ENCODE results near the gene CFAP92. TPM values are rescaled to one million over a fixed set of nuclear protein-coding genes. Genes with fewer than 3 reads are reported as not detected.

CFAP92 gene
- total RNA-seq, 1 experiment from 2014 or later: 0.16 TPM

DNA sequence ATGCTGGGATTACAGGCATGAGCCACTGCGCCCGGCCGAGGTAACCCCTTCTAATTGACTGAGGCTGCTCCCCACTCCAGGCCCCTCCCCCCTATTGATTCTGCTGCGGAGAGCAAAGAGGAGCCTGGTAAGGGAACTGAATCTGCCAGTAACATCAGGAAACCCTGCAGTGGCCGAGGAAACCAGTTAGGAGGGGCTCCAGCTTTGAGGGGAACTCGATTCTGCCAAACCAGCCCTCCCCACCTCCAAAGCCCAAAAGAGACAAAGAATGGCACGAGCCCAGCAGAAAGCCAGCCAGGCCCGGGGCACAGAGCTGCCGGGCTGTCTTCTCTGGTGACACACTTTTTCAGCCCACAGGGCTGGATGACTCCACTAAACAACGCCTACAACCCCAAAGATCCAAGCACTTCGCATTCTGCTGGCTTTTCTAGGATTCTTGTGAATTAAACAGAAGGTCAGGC, 129.5 kb downstream of the CFAP92 start:
- CTCF ChIA-PET: no interaction called here
- Mint-ChIP-seq H3K27me3 (ENCODE audit: insufficient read depth, unreplicated experiment) (no peaks in the 10 kb centered on the region), H3K9me3 (ENCODE audit: unreplicated experiment) (no peaks in the 10 kb centered on the region), H3K4me3 (ENCODE audit: unreplicated experiment) (no peak overlapping the region), H3K36me3 (ENCODE audit: insufficient read depth, unreplicated experiment) (no peaks in the 10 kb centered on the region), H3K4me1 (ENCODE audit: insufficient read depth, unreplicated experiment) (peaks cover 7% of the 10 kb centered on the region), H3K27ac (ENCODE audit: low read depth, unreplicated experiment) (no peak overlapping the region)
- POLR2A ChIA-PET: interaction anchor here (1.1 kb wide), 1 partner anchor 15 kb away, joined by 3 read pairs; the partner anchor contains the start of gene ACAD9
- intact Hi-C loops (cut with micrococcal nuclease): no loop called here
- DNase-seq (ENCODE audit: unreplicated experiment): no peak
- no TSS peak for BruUV-seq (replicated peaks)
- no peak for TF ChIP-seq CTCF (IDR thresholded peaks at IDR 0.05; ENCODE audit: unreplicated experiment)

GRCh38 chr3:128863560-128863959, 130.3 kb downstream of the CFAP92 start:
- peak; percentile 41 for TF ChIP-seq CTCF (IDR thresholded peaks at IDR 0.05; ENCODE audit: unreplicated experiment)
- intact Hi-C loops (cut with micrococcal nuclease): no loop called here
- ChIA-PET CTCF (interaction anchor here (0.7 kb wide), 1 partner anchor 582 kb away, joined by 3 read pairs; no protein-coding TSS in a partner anchor), POLR2A (interaction anchor here (1.1 kb wide), 1 partner anchor 16 kb away, joined by 3 read pairs; the partner anchor contains the start of gene ACAD9)
- no peak overlapping the region for H3K27ac Mint-ChIP-seq (ENCODE audit: low read depth, unreplicated experiment)
- peaks cover 6% of the 10 kb centered on the region for H3K9me3 Mint-ChIP-seq (ENCODE audit: unreplicated experiment)
- H3K4me1 Mint-ChIP-seq (ENCODE audit: insufficient read depth, unreplicated experiment): peaks cover 7% of the 10 kb centered on the region
- no peak overlapping the region for H3K4me3 Mint-ChIP-seq (ENCODE audit: unreplicated experiment)
- H3K27me3 Mint-ChIP-seq (ENCODE audit: insufficient read depth, unreplicated experiment): no peaks in the 10 kb centered on the region
- no peaks in the 10 kb centered on the region for H3K36me3 Mint-ChIP-seq (ENCODE audit: insufficient read depth, unreplicated experiment)
- DNase-seq (ENCODE audit: unreplicated experiment): no peak
- BruUV-seq (replicated peaks): no TSS peak

DNA sequence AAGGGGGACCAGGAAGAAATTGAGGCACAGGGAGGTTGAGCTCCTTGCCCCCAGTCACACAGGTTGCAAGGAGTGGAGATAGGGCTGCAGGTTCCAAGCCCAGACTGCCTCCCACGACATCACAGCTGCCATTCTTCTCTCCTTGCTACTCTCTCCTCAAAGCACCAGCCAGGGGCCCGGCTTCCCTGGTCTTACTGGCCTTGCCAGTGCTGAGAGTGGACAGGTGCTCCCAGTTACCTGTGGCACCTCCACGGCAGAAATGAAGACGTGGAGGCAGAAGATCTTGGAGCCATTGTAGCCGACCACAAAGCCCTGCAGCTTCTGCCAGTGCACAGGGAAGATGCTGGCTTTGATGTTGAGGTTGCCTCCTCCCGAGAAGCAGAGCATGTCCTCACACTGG, 132.4 kb downstream of the CFAP92 start:
- ChIA-PET POLR2A (interaction anchor here (1.2 kb wide), 1 partner anchor 9 kb away, joined by 3 read pairs; no protein-coding TSS in a partner anchor), CTCF (no interaction called here)
- H3K4me1 Mint-ChIP-seq (ENCODE audit: insufficient read depth, unreplicated experiment): no peaks in the 10 kb centered on the region
- no peaks in the 10 kb centered on the region for H3K36me3 Mint-ChIP-seq (ENCODE audit: insufficient read depth, unreplicated experiment)
- DNase-seq (ENCODE audit: unreplicated experiment): no peak
- no peak for TF ChIP-seq CTCF (IDR thresholded peaks at IDR 0.05; ENCODE audit: unreplicated experiment)
- no peak overlapping the region for H3K4me3 Mint-ChIP-seq (ENCODE audit: unreplicated experiment)
- no TSS peak for BruUV-seq (replicated peaks)
- H3K27ac Mint-ChIP-seq (ENCODE audit: low read depth, unreplicated experiment): no peak overlapping the region
- H3K9me3 Mint-ChIP-seq (ENCODE audit: unreplicated experiment): peaks cover 20% of the 10 kb centered on the region
- intact Hi-C loops (cut with micrococcal nuclease): no loop called here
- H3K27me3 Mint-ChIP-seq (ENCODE audit: insufficient read depth, unreplicated experiment): no peaks in the 10 kb centered on the region

Other genes with a start within 250 kb of the CFAP92 start
- 43.1 and 44.7 TPM in 2 replicates for gene ACAD9, start 114.5 kb downstream of the CFAP92 start, total RNA-seq (2022)
- gene EFCC1, start 7.2 kb upstream of the CFAP92 start, total RNA-seq (2022): not detected in 2 replicates
- not detected in 2 replicates for gene GP9, start 66.7 kb upstream of the CFAP92 start, total RNA-seq (2022)
- 18.5 and 18.9 TPM in 2 replicates for gene RAB43, start 127.7 kb upstream of the CFAP92 start, total RNA-seq (2022)
- 52.5 and 57.8 TPM in 2 replicates for gene ISY1, start 167.0 kb upstream of the CFAP92 start, total RNA-seq (2022)
- gene CNBP, start 189.8 kb upstream of the CFAP92 start, total RNA-seq (2022): 519 and 557 TPM in 2 replicates